IMR-90 (cell line): ENCODE measurements around the gene TNFRSF21. TPM values are rescaled to one million over a fixed set of nuclear protein-coding genes. Genes with fewer than 3 reads are reported as not detected.

Experiments
- ATAC-seq: fragments of 200-7000 bp; cut with Tn5 transposase; 2 replicates; pipeline ENCODE4 v1.9.1; 2020; ENCODE audit warnings: low read depth, mild to moderate bottlenecking, moderate library complexity
- BruUV-seq: library from RNA; stranded (reverse); fragments of 400-500 nt; replicated peaks from 2 replicates; lab custom pipeline; 2021; lab: Mats Ljungman, UMichigan
- CTCF ChIA-PET: fragments of 300-600 bp; formaldehyde crosslinking; extraction: SDS; loops from one replicate; lab custom pipeline; 2021; ENCODE audit warnings: antibody characterized with exemption; lab: Yijun Ruan, JAX
- POLR2A ChIA-PET: fragments of 300-600 bp; sonication (Branson Sonifier 250); formaldehyde crosslinking; loops from one replicate; lab custom pipeline; 2022; ENCODE audit warnings: antibody characterized with exemption; ENCODE audit not compliant: unreplicated experiment; lab: Charles Lee
- DNase-seq: peaks from one replicate; pipeline ENCODE4 v3.0.0; 2013
- H2AFZ ChIP-seq: replicated peaks from 2 replicates; pipeline ENCODE3; 2013; ENCODE audit warnings: low read length, mild to moderate bottlenecking; ENCODE audit not compliant: poor library complexity
- H2AK5ac ChIP-seq: 2 replicates; pipeline ENCODE4 v1.6.1; 2013; ENCODE audit warnings: low read depth, low read length, inconsistent platforms
- H2AK9ac ChIP-seq: replicated peaks from 2 replicates; pipeline ENCODE3; 2013; ENCODE audit warnings: mild to moderate bottlenecking, low read depth, low read length, moderate library complexity; ENCODE audit not compliant: poor library complexity
- H2BK120ac ChIP-seq: 2 replicates; pipeline ENCODE4 v1.6.1; 2013; ENCODE audit warnings: low read depth, low read length, inconsistent platforms
- H2BK15ac ChIP-seq: 3 replicates; pipeline ENCODE4 v1.6.1; 2013; ENCODE audit warnings: low read depth, low read length, inconsistent platforms
- H2BK20ac ChIP-seq: 2 replicates; pipeline ENCODE4 v1.6.1; 2013; ENCODE audit warnings: low read depth, mild to moderate bottlenecking, inconsistent platforms, low read length, moderate library complexity
- H2BK5ac ChIP-seq: 2 replicates; pipeline ENCODE4 v1.6.1; 2013; ENCODE audit warnings: mild to moderate bottlenecking, low read depth, low read length, inconsistent platforms; ENCODE audit not compliant: poor library complexity, severe bottlenecking
- H3K14ac ChIP-seq: replicated peaks from 2 replicates; pipeline ENCODE4 v1.6.1; 2013; ENCODE audit warnings: low read depth, low read length, inconsistent platforms
- H3K18ac ChIP-seq: 2 replicates; pipeline ENCODE4 v1.6.1; 2013; ENCODE audit warnings: low read depth, low read length, control low read depth
- H3K23ac ChIP-seq: 2 replicates; pipeline ENCODE4 v1.6.1; 2013; ENCODE audit warnings: low read depth, low read length, inconsistent platforms
- H3K27ac ChIP-seq: 2 replicates; pipeline ENCODE4 v1.5.1; 2013; ENCODE audit warnings: mild to moderate bottlenecking, control low read depth, low read length; ENCODE audit not compliant: insufficient read depth
- H3K27me3 ChIP-seq: 2 replicates; pipeline ENCODE4 v1.6.1; 2013; ENCODE audit warnings: low read length; ENCODE audit not compliant: control insufficient read depth, insufficient read depth
- H3K36me3 ChIP-seq: 2 replicates; pipeline ENCODE4 v1.6.1; 2013; ENCODE audit warnings: low read length, mixed read lengths; ENCODE audit not compliant: control insufficient read depth, insufficient read depth
- H3K4ac ChIP-seq: 2 replicates; pipeline ENCODE4 v1.6.1; 2013; ENCODE audit warnings: low read depth, low read length, inconsistent platforms
- H3K4me1 ChIP-seq: 2 replicates; pipeline ENCODE4 v1.6.1; 2013; ENCODE audit warnings: low read length, mixed read lengths; ENCODE audit not compliant: control insufficient read depth, insufficient read depth
- H3K4me2 ChIP-seq: 2 replicates; pipeline ENCODE4 v1.6.1; 2013; ENCODE audit warnings: low read depth, mild to moderate bottlenecking, control low read depth, low read length, moderate library complexity
- H3K4me3 ChIP-seq: 2 replicates; pipeline ENCODE4 v1.5.1; 2013; ENCODE audit warnings: low read depth, mild to moderate bottlenecking, control low read depth, low read length, moderate library complexity; ENCODE audit not compliant: insufficient read depth
- H3K56ac ChIP-seq: 2 replicates; pipeline ENCODE4 v1.6.1; 2013; ENCODE audit warnings: low read length, inconsistent platforms; ENCODE audit not compliant: insufficient read depth; ENCODE audit errors: extremely low read depth
- H3K79me1 ChIP-seq, 2 experiments: 2 replicates each; pipeline ENCODE4 v1.6.1; 2013; ENCODE audit warnings: low read length in 2 of 2, inconsistent platforms in 1 of 2, low read depth in 1 of 2
- H3K9ac ChIP-seq: 2 replicates; pipeline ENCODE4 v1.6.1; 2013; ENCODE audit warnings: low read depth, low read length, control low read depth
- H3K9me1 ChIP-seq: 2 replicates; pipeline ENCODE4 v1.6.1; 2013; ENCODE audit warnings: low read length, inconsistent platforms; ENCODE audit not compliant: insufficient read depth
- H3K9me3 ChIP-seq: 2 replicates; pipeline ENCODE4 v1.6.1; 2013; ENCODE audit warnings: low read length; ENCODE audit not compliant: control insufficient read depth, insufficient read depth
- H4K20me1 ChIP-seq: 2 replicates; pipeline ENCODE4 v1.6.1; 2013; ENCODE audit warnings: low read length, inconsistent platforms; ENCODE audit not compliant: insufficient read depth
- H4K5ac ChIP-seq: 2 replicates; pipeline ENCODE4 v1.6.1; 2013; ENCODE audit warnings: mild to moderate bottlenecking, low read depth, low read length, control low read depth
- H4K8ac ChIP-seq, 2 experiments: 2 replicates each; pipeline ENCODE4 v1.6.1; 2013; ENCODE audit warnings: low read depth in 2 of 2, low read length in 2 of 2, control low read depth in 1 of 2, inconsistent platforms in 1 of 2
- H4K91ac ChIP-seq: 2 replicates; pipeline ENCODE4 v1.6.1; 2013; ENCODE audit warnings: low read depth, low read length, inconsistent platforms; ENCODE audit not compliant: insufficient read depth
- CEBPB ChIP-seq: IDR thresholded peaks from 2 replicates; pipeline ENCODE4 v1.6.1; 2012; ENCODE audit warnings: low read depth, low read length, improper control_type of control experiment
- ELK1 ChIP-seq: fragments of 150-350 bp; IDR thresholded peaks from 2 replicates; pipeline ENCODE4 v1.6.1; 2016; ENCODE audit warnings: low read depth, mild to moderate bottlenecking, low read length, moderate library complexity, borderline replicate concordance
- FOS ChIP-seq: fragments of 150-350 bp; IDR thresholded peaks from 2 replicates; pipeline ENCODE4 v1.6.1; 2016; ENCODE audit warnings: low read depth, low read length
- MAFK ChIP-seq: IDR thresholded peaks from 2 replicates; pipeline ENCODE4 v1.6.1; 2012; ENCODE audit warnings: low read depth, low read length, improper control_type of control experiment
- MAZ ChIP-seq: IDR thresholded peaks from 2 replicates; pipeline ENCODE4 v1.6.1; 2012; ENCODE audit warnings: low read depth, mild to moderate bottlenecking, low read length, improper control_type of control experiment, moderate library complexity, borderline replicate concordance
- MXI1 ChIP-seq: IDR thresholded peaks from 2 replicates; pipeline ENCODE4 v1.6.1; 2012; ENCODE audit warnings: low read depth, mild to moderate bottlenecking, low read length, moderate library complexity, borderline replicate concordance
- POLR2A ChIP-seq: IDR thresholded peaks from 2 replicates; pipeline ENCODE4 v1.6.1; 2012; ENCODE audit warnings: mild to moderate bottlenecking, low read depth, low read length
- RAD21 ChIP-seq: IDR thresholded peaks from 2 replicates; pipeline ENCODE4 v1.6.1; 2012; ENCODE audit warnings: low read length, improper control_type of control experiment
- RCOR1 ChIP-seq: IDR thresholded peaks from 2 replicates; pipeline ENCODE4 v1.6.1; 2012; ENCODE audit warnings: mild to moderate bottlenecking, low read length, improper control_type of control experiment; ENCODE audit not compliant: insufficient replicate concordance
- RFX5 ChIP-seq: IDR thresholded peaks from 2 replicates; pipeline ENCODE4 v1.8.0; 2012; ENCODE audit warnings: low read depth, mild to moderate bottlenecking, low read length, moderate library complexity
- SMC3 ChIP-seq: fragments of 150-350 bp; IDR thresholded peaks from 2 replicates; pipeline ENCODE4 v1.6.1; 2016; ENCODE audit warnings: low read depth, mild to moderate bottlenecking, antibody characterized with exemption, low read length, moderate library complexity
- USF2 ChIP-seq: fragments of 150-350 bp; IDR thresholded peaks from 2 replicates; pipeline ENCODE4 v1.6.1; 2017; ENCODE audit warnings: mild to moderate bottlenecking, antibody characterized with exemption, low read length, low read depth
- WGBS, 2 experiments: methylation state at CpG; one replicate each; pipeline versions ENCODE4 v1.1.5 to v1.1.7; 2013; ENCODE audit warnings: missing lambda C conversion rate in 2 of 2; ENCODE audit not compliant: insufficient read length in 1 of 2; ENCODE audit errors: extremely low coverage in 2 of 2; 5-methylcytosine and 5-hydroxymethylcytosine counted together
- dilution Hi-C: fragments of 300-500 bp; cut with HindIII; formaldehyde crosslinking; loops from one replicate; pipeline ENCODE4 v1.14.3; 2018; ENCODE audit warnings: low sequenced_read_pairs; ENCODE audit not compliant: unreplicated experiment
- in situ Hi-C: fragments of 300-500 bp; cut with MboI; formaldehyde crosslinking; loops from 3 replicates; pipeline ENCODE4 v1.14.3; 2019; ENCODE audit warnings: low sequenced_read_pairs, inconsistent platforms, mixed read lengths
- intact Hi-C: fragments of 100-400 bp; cut with micrococcal nuclease; formaldehyde crosslinking; loops from 2 replicates; pipeline ENCODE4 v1.10.0; 2022
- polyA plus RNA-seq, 3 experiments: library from polyadenylated mRNA; depleted of rRNA; stranded (reverse); fragments of >200 nt; gene quantifications; 2 replicates each; pipeline ENCODE4 v1.2.3, GENCODE V29; 2012; ENCODE audit warnings: low replicate concordance in 1 of 3
- total RNA-seq: library from RNA; depleted of rRNA; stranded (reverse); fragments of >200 nt; gene quantifications from 2 replicates; pipeline ENCODE4 v1.2.3, GENCODE V29; 2012

TNFRSF21 gene
- total and polyA plus RNA-seq, 2 of the 4 experiments (the other 2 are of a cell fraction) = 2.9 to 6.9 TPM

- H3K4ac ChIP-seq = no peak overlapping the region
- no peak overlapping the region for H4K8ac ChIP-seq
- peaks cover 0 to 5% of the 10 kb centered on the region in 2 experiments; a peak in 2 of 4 replicates for H3K79me1 ChIP-seq
- H3K18ac ChIP-seq = no peak overlapping the region
- H4K91ac ChIP-seq = no peak overlapping the region
- H3K9me1 ChIP-seq = peaks cover 3% of the 10 kb centered on the region; the same call in 1 of the 2 replicates
- H3K27me3 ChIP-seq = no peaks in the 10 kb centered on the region
- dilution Hi-C loops (no loop called here), in situ Hi-C loops (no loop called here), intact Hi-C loops (no loop called here)
- no peak overlapping the region for H3K56ac ChIP-seq
- H2AFZ ChIP-seq = no peak overlapping the region
- H2BK5ac ChIP-seq = no peak overlapping the region
- no peak overlapping the region for H3K27ac ChIP-seq
- no peak overlapping the region for H3K14ac ChIP-seq
- H4K5ac ChIP-seq = no peak overlapping the region
- H3K36me3 ChIP-seq = no peaks in the 10 kb centered on the region
- WGBS, 2 experiments = no CpG with 5 or more reads among the region's 1 CpG
- peaks cover 2% of the 10 kb centered on the region; the same call in 1 of the 2 replicates for H3K4me1 ChIP-seq
- H3K4me2 ChIP-seq = no peak overlapping the region
- H4K20me1 ChIP-seq = no peaks in the 10 kb centered on the region
- H3K9ac ChIP-seq = no peak overlapping the region
- no peak overlapping the region for H2BK120ac ChIP-seq
- no peak overlapping the region for H2BK15ac ChIP-seq
- ChIA-PET CTCF (interaction anchor here (1.6 kb wide), 1 partner anchor 17 kb away, joined by 4 read pairs; no protein-coding TSS in a partner anchor), POLR2A (no interaction called here)
- H3K23ac ChIP-seq = no peak overlapping the region
- TF ChIP-seq SMC3 = no peak
- no peak for TF ChIP-seq FOS
- TF ChIP-seq POLR2A = no peak
- TF ChIP-seq ELK1 = no peak
- TF ChIP-seq MAFK = no peak
- TF ChIP-seq CEBPB = no peak
- no peak for TF ChIP-seq MAZ
- TF ChIP-seq RFX5 = no peak
- no peak for TF ChIP-seq MXI1
- no peak for TF ChIP-seq RCOR1
- TF ChIP-seq RAD21 = no peak
- TF ChIP-seq USF2 = no peak
- H2AK9ac ChIP-seq = no peak overlapping the region
- no peak overlapping the region for H2AK5ac ChIP-seq
- no peaks in the 10 kb centered on the region for H3K9me3 ChIP-seq
- ATAC-seq = no peak
- no TSS peak for BruUV-seq
- H2BK20ac ChIP-seq = no peak overlapping the region
- no peak for DNase-seq
- H3K4me3 ChIP-seq = no peak overlapping the region
Observed at GRCh38 chr6:47261191-47261590, 48.5 kb downstream of the TNFRSF21 start.
